SH-SY5Y (cell line): ENCODE measurements around the gene SAP130.

Experiments
- GATA2 ChIP-seq: IDR thresholded peaks from 2 replicates; pipeline ENCODE4 v1.6.1; 2011; ENCODE audit warnings: mild to moderate bottlenecking, low read depth, low read length
- GATA3 ChIP-seq: IDR thresholded peaks from 2 replicates; pipeline ENCODE4 v1.6.1; 2011; ENCODE audit warnings: low read depth, mild to moderate bottlenecking, low read length, moderate library complexity

The SAP130 gene

DNA sequence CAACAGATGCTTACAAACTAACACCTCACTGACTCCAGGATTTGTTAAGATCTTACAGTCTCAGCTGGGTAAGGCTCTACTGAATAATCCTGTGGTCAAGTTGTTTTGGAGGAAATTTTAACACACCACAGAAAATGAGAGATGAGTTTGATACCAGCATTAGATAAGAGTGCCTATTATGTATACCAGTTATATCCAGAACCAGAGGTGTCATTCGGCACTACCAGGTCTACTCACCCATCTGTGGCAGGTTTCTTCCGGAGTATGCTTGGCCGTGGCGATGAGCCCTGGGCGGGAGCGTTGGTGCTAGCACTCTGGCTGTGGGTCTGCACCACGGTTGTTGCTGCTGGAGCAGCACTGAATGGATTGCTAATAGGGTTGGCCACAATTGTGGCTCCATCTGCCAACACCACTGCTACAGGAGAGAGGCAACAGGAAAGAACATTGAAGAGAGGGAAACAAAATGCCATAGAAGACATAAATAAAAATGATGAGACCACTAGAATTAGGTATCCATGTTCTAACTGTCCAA, 41.2 kb downstream of the SAP130 start:
- TF ChIP-seq GATA2 (no peak), GATA3 (no peak)

DNA sequence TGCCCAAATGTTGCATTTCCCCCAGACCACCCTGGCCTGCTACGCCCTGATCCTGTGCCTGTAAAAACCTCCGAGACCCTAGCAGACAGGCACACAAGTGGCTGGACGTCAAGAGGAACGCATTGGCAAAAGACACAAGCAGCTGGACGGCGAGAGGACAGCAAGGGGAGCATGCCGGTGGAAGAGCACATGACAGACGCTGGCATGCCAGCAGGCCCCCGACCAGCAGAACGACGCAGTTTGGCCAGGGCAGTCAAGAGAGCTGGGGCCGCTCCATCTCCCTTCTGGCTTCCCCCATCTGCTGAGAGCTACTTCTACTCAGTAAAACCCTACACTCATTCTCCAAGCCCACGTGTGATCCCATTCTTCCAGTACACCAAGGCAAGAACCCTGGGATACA, 42.1 kb downstream of the SAP130 start:
- no peak for TF ChIP-seq GATA2
- no peak for TF ChIP-seq GATA3

DNA sequence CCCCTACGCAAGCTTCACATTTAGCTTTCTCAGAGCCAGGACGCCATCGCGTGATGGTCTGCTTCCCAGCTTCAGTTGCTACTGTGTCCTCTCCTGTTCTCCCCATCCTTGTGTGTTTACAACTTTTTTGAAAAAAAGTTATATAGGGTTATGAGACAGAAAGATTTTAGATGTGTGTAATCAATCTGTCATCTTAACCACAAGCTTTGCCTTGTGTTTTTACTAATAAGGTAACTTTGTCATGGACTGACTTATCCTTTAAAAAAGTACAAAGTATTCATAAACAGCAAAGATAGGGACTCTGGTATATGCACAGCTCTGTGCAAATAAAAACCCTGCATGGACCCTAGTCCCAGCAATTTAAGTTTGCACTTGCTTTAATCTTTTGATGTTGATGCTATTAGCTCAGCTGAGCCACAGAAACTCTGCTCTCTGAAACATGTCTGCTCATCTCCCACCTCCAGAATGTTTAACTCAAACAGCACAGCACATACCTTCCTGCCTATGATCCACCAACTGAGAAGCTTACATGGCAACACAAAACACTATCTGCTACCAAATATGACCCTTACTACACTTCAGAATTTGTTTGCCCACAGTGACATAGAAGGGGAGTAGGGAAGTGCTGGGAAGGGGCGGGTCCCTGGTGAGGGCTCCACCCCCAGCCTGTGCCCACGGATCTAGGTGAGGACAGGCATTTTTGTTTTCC, 42.7 kb downstream of the SAP130 start:
- TF ChIP-seq GATA2 (no peak), GATA3 (no peak)

DNA sequence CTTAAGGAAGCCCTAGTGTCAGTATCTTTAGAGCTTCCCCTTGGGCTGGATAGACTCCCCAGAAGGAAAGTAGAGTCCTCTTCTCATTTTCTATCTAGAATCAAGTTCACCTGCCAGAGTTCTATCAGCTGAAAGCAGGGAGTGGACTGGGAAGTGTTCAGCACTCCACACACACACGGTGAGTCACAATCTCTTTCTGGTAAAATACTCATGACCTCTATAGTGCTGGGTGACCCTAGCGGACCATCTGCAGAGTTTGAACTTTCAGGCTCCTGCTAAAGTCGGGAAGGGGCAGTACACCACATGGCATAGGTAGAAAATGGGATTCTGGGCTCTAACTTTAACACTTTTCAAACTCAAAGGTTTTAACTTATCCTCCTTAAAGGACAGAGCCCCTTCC, 43.3 kb downstream of the SAP130 start:
- TF ChIP-seq GATA2 (no peak), GATA3 (no peak)

DNA sequence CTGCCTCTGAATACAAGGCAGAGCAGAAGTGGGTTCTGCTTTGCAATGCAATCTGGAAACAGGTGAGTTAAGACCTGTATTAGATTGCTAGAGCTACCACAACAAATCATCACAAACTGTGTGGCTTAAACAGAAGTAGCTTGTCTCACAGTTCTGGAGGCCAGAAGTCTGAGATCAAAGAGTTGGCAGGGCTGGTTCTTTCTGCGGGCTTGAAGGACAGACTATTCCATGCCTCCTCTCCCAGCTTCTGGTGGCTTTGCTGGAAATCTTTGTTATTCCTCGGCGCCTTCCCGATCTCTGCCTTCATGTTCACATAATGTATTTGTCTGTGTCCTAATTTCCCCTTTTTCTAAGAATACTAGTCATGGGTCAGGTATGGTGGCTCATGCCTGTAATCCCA, 58.4 kb downstream of the SAP130 start:
- TF ChIP-seq GATA3 (no peak), GATA2 (no peak)

DNA sequence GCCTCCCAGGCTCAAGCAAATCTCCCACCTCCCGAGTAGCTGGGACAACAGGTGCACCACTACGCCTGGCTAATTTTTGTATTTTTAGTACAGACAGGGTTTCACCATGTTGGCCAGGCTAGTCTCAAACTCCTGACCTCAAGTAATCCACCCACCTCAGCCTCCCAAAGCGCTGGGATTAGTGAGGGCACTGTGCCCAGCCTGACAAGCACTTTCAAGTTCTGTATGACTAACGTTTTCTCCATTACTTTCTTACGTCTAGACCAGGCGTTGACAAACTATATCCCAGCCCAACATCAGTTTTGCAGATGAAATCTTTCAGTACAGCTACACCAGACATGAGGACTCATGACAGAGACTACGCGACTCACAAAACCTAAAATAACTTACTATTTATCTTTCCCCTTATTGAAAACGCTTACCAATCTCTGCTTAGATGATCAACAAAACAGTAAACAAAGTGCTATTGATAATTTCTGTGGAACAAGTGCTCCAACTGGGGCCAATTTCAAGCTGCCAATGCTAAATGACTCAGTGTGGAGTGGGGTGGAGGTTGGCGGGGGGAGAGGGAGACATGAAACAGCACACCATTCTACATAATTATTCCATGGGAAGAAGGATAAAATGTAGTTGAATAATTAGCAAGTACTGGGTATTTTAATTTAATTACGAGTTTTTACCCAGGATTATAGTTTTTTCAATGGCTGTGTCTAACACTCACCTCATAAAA, 59.1 kb downstream of the SAP130 start:
- TF ChIP-seq GATA3 (no peak), GATA2 (no peak)

DNA sequence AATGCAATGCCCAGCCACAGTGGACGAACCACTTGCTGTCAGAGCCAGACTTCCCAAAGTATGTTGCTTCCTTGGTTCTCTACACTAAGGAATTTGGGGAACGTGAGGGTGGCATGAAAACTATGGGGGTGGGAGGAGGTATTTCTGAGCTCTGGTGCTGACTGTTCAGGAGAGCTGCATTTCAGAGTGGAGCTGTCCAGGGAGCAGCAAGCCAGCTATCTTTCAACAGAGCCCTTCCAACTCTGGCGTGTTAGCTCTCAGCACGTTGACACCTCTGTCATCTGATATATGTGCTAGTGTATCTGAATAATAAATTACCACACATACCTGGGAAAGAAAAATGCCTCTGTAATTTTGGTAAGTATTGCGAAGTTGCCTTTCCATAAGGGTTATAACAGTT, 66.1 kb downstream of the SAP130 start:
- no peak for TF ChIP-seq GATA3
- TF ChIP-seq GATA2 = no peak

DNA sequence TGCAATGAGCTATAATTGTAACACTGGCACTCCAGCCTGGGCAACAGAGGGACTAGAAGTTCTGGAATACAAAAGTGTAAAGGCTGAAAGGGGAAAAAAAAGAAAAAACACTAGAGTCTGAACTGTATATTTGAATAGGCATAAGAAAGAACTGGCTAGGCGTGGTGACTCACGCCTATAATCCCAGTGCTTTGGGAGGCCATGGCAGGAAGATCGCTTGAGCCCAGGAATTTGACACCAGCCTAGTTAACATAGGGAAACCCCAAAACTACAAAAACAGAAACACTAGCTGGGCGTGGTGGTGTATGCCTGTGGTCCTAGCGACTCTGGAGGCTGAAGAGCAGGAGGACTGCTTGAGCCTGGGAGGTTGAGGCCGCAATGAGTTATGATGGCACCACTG, 70.6 kb downstream of the SAP130 start:
- TF ChIP-seq GATA3 (no peak), GATA2 (no peak)

DNA sequence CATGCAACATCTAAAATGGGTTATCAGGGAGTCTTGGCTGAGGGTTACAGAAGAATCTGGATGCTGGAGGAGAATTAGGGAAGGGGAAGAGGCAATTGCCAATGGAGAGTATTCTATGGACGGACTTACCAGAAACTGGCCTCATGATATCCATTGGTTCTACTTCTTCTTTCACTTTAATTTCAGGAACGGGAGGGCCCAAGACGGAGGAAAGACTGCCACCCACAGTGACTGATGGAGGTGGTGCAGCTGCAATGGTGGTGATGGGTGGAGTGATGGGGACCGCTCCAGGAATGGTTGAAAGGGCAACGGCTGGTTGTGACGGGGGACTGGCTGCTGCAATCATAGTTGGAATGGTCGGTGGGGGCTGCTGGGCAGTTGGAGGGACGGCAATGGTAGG, 73.0 kb downstream of the SAP130 start:
- no peak for TF ChIP-seq GATA2
- TF ChIP-seq GATA3 = no peak

DNA sequence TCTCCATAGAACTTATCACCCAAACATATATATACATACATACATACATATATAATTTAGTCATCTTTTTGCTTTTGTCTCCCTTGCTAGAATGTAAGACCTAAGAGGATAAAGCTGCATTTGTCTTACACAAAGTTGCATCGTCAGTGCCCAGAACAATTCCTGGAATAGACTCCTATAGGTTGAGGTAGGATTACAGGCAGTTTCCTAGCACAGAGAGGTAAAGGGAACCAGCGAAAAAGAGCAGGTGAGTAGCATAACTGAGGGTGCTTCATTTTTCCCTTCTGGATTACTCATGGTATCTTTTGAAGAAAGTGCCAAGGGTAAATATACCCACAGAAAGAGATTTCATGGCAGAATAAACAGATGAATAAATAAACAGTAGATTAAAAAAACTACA, 74.0 kb downstream of the SAP130 start:
- TF ChIP-seq GATA3 = no peak
- no peak for TF ChIP-seq GATA2

DNA sequence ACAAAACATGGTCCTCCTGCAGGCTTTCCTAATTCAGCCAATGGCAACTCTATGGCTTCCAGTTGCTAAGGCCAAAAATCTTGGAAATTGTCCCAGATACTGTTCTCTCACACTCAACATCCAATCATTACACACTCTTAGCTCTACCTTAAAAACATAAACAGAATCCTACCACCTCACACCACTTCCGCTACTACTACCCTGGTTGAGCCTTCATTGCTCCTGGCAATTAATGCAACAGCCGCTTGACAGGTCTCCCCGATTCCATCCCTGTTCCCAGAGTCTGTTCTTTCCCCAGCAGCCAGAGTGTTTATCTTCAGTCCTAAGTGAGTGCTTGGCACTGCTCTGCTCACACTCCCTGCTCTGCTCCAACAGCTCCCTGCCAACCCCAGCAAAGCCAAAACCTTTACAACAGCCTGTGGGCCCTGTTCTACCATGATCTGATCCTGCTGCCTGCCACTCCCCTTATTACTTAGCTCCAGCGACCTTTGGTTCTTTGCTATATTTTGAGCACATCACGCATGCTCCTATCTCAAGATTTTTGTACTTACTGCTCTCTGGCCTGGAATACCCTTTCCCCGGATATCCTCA, 74.6 kb downstream of the SAP130 start:
- no peak for TF ChIP-seq GATA2
- no peak for TF ChIP-seq GATA3

DNA sequence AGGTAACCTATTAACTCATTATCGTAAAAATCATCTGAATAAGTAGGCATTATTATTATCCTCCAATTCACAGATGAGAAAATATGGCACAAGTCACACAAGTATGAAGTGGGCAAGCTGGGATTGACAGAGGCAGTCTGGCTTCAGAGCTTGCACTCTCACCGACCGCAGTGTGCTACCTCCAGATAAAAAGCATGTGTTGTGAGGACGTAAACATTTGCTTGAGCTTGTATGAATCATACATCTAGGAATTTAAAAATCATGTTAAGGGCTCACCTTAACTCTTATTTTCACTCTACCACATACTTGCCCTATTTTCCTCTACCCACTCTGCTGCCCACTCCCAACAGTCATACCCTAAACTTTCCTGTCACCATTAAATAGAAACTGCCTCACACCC, 76.8 kb downstream of the SAP130 start:
- no peak for TF ChIP-seq GATA2
- TF ChIP-seq GATA3 = no peak

DNA sequence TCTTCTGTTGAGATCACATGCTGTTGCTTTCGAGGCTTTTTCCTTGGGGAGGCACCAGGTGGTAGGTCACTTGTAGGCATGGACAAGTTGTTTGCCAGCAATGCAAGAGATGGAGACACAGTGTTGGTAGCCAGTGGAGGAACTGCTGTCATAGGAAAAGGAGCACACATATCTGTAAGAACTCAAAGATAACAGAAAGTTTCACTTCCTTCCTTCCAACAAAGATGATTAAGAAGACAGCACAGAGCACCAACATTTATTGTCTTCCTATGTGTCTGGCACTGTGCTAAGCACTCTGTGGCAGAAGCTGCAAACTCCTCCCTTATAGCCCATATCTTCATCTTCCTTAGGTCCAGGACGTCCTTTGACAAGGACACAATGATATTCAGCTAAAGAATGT, 77.6 kb downstream of the SAP130 start:
- TF ChIP-seq GATA3 (no peak), GATA2 (no peak)

DNA sequence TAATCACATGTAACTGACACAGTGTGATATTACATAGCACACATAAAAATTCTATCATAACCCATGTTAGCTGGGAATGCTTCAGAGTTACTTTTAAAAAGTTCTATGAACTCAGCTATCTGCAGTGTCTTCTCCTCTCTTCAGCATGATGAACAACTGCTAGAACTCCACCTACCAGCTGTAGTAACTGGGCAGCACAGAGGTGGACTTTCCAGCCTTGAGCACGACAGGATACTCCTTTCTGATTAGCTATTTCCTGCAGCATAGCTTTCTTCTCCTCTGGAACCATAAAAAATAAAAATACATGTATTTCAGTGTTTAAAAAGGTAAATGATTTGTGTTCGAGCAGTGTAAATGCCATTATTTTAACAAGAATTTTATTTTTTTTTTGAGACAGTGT, 82.6 kb downstream of the SAP130 start:
- TF ChIP-seq GATA2 (no peak), GATA3 (no peak)

DNA sequence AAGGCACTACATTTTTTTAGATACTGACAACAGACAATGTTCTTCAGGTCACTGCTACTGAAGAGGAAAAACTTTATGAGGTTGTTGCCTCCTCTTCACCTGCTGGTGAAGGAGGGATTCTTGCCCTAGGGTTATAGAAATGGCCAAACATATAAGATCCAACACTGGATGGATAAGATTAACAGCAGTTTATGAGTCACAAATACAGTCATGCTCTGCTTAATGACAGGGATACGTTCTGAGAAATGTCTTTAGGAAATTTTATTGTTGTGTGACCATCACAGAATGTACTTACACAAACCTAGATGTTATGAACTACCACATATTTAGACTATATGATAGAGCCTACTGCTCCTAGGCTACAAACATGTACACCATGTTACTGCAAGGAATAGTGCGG, 84.7 kb downstream of the SAP130 start:
- TF ChIP-seq GATA2 = no peak
- no peak for TF ChIP-seq GATA3
